Natural killer cell (primary cell): Measurements from ENCODE around the gene APBA1. TPM values are rescaled to one million over a fixed set of nuclear protein-coding genes. Genes with fewer than 3 reads are reported as not detected.

Experiments
- ATAC-seq, 3 donors: fragments of 150-1000 bp in 2 of 3; fragments of 200-7000 bp in 1 of 3; cut with Tn5 transposase; 1 replicate in 1 of 3; 2 replicates in 2 of 3; pipeline ENCODE4 v1.10.0; 2021; ENCODE audit warnings: mild to moderate bottlenecking in 2 of 3, moderate library complexity in 2 of 3
- DNase-seq, 2 donors: peaks; one replicate each; pipeline versions ENCODE4 v3.0.0 to v3.0.0-alpha.2; 2013 to 2021; ENCODE audit warnings: mixed read lengths in 1 of 2
- H3K27ac ChIP-seq: one replicate; pipeline ENCODE4 v1.5.1; 2013; ENCODE audit warnings: mild to moderate bottlenecking, low read length
- H3K27me3 ChIP-seq: one replicate; pipeline ENCODE4 v1.6.1; 2013; ENCODE audit warnings: low read length; ENCODE audit not compliant: control insufficient read depth, insufficient read depth
- H3K36me3 ChIP-seq: one replicate; pipeline ENCODE4 v1.6.1; 2013; ENCODE audit warnings: low read length; ENCODE audit not compliant: control insufficient read depth, insufficient read depth
- H3K4me1 ChIP-seq: one replicate; pipeline ENCODE4 v1.6.1; 2013; ENCODE audit warnings: low read length; ENCODE audit not compliant: control insufficient read depth, insufficient read depth
- H3K4me3 ChIP-seq: one replicate; pipeline ENCODE4 v1.5.1; 2013; ENCODE audit warnings: low read length
- H3K9me3 ChIP-seq: one replicate; pipeline ENCODE4 v1.6.1; 2013; ENCODE audit warnings: low read length; ENCODE audit not compliant: control insufficient read depth, insufficient read depth
- H3K27ac Mint-ChIP-seq, 2 donors: one replicate each; pipeline ENCODE4 v1.8.0; 2022; ENCODE audit warnings: mild to moderate bottlenecking in 2 of 2, mixed read lengths in 2 of 2, moderate library complexity in 1 of 2
- H3K27me3 Mint-ChIP-seq, 2 donors: one replicate each; pipeline ENCODE4 v1.8.0; 2022; ENCODE audit warnings: low read depth in 2 of 2, mixed read lengths in 2 of 2
- H3K36me3 Mint-ChIP-seq: one replicate; pipeline ENCODE4 v1.8.0; 2022; ENCODE audit warnings: mixed read lengths
- H3K4me1 Mint-ChIP-seq, 2 donors: one replicate each; pipeline ENCODE4 v1.8.0; 2022; ENCODE audit warnings: mixed read lengths in 2 of 2
- H3K4me3 Mint-ChIP-seq: one replicate; pipeline ENCODE4 v1.8.0; 2022; ENCODE audit warnings: mild to moderate bottlenecking, moderate library complexity, mixed read lengths
- H3K9me3 Mint-ChIP-seq, 2 donors: one replicate each; pipeline ENCODE4 v1.8.0; 2022; ENCODE audit warnings: mixed read lengths in 2 of 2
- WGBS: methylation state at CpG from one replicate; pipeline ENCODE4 v1.1.7; 2013; ENCODE audit warnings: missing lambda C conversion rate; ENCODE audit not compliant: insufficient coverage; 5-methylcytosine and 5-hydroxymethylcytosine counted together
- intact Hi-C: fragments of 100-400 bp; cut with micrococcal nuclease; formaldehyde crosslinking; loops from one replicate; pipeline ENCODE4 v1.14.2; 2022
- total RNA-seq, 4 donors: library from RNA; stranded (reverse); fragments of 120-200 nt in 1 of 4; gene quantifications; one replicate each; pipeline versions ENCODE4 v1.2.3 to v1.2.4, GENCODE V29; 2013 to 2022
- TF ChIP-seq, protein P1 (sequence below): fragments of 200-600 bp; IDR thresholded peaks from one replicate; pipeline ENCODE4 v1.8.0; 2022; ENCODE audit warnings: antibody characterized with exemption

The APBA1 gene
- total RNA-seq, 3 donors from 2014 or later (not counting 1 experiment from before 2014, with no cell fraction given), result 0.11 to 0.31 (median 0.13) TPM

- Mint-ChIP-seq H3K4me3 (no peak overlapping the region), H3K27ac (no peak overlapping the region), H3K36me3 (no peaks in the 10 kb centered on the region), H3K4me1 (no peaks in the 10 kb centered on the region), H3K9me3 (no peaks in the 10 kb centered on the region), H3K27me3 (peaks cover 0 to 9% of the 10 kb centered on the region in 2 donors)
- Histone ChIP-seq H3K4me1 (no peaks in the 10 kb centered on the region), H3K27me3 (no peaks in the 10 kb centered on the region), H3K27ac (no peak overlapping the region), H3K36me3 (no peaks in the 10 kb centered on the region), H3K9me3 (no peaks in the 10 kb centered on the region), H3K4me3 (no peak overlapping the region)
- TF ChIP-seq, protein P1, sequence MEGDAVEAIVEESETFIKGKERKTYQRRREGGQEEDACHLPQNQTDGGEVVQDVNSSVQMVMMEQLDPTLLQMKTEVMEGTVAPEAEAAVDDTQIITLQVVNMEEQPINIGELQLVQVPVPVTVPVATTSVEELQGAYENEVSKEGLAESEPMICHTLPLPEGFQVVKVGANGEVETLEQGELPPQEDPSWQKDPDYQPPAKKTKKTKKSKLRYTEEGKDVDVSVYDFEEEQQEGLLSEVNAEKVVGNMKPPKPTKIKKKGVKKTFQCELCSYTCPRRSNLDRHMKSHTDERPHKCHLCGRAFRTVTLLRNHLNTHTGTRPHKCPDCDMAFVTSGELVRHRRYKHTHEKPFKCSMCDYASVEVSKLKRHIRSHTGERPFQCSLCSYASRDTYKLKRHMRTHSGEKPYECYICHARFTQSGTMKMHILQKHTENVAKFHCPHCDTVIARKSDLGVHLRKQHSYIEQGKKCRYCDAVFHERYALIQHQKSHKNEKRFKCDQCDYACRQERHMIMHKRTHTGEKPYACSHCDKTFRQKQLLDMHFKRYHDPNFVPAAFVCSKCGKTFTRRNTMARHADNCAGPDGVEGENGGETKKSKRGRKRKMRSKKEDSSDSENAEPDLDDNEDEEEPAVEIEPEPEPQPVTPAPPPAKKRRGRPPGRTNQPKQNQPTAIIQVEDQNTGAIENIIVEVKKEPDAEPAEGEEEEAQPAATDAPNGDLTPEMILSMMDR, result no peak
- ATAC-seq (no peak), DNase-seq (no peak)
- intact Hi-C loops, result no loop called here
- WGBS, result 92% methylated on average over 1 of the region's 3 CpGs
Measured at GRCh38 chr9:69513141-69513820, 158.9 kb downstream of the APBA1 start.

- ATAC-seq (no peak), DNase-seq (no peak)
- H3K27ac Mint-ChIP-seq, result no peak overlapping the region
- intact Hi-C loops, result no loop called here
- no peaks in the 10 kb centered on the region for H3K36me3 Mint-ChIP-seq
- no peaks in the 10 kb centered on the region for H3K27me3 ChIP-seq
- 20% methylated on average over 1 of the region's 1 CpG for WGBS
- no peak overlapping the region for H3K27ac ChIP-seq
- H3K9me3 Mint-ChIP-seq, result no peaks in the 10 kb centered on the region
- TF ChIP-seq, protein P1, result no peak
- no peak overlapping the region for H3K4me3 Mint-ChIP-seq
- no peak overlapping the region for H3K4me3 ChIP-seq
- no peaks in the 10 kb centered on the region for H3K4me1 ChIP-seq
- peaks cover 0 to 3% of the 10 kb centered on the region in 2 donors for H3K27me3 Mint-ChIP-seq
- H3K4me1 Mint-ChIP-seq, result no peaks in the 10 kb centered on the region
- no peaks in the 10 kb centered on the region for H3K36me3 ChIP-seq
- no peaks in the 10 kb centered on the region for H3K9me3 ChIP-seq
Measured at GRCh38 chr9:69504058-69504457, 168.1 kb downstream of the APBA1 start.

DNA sequence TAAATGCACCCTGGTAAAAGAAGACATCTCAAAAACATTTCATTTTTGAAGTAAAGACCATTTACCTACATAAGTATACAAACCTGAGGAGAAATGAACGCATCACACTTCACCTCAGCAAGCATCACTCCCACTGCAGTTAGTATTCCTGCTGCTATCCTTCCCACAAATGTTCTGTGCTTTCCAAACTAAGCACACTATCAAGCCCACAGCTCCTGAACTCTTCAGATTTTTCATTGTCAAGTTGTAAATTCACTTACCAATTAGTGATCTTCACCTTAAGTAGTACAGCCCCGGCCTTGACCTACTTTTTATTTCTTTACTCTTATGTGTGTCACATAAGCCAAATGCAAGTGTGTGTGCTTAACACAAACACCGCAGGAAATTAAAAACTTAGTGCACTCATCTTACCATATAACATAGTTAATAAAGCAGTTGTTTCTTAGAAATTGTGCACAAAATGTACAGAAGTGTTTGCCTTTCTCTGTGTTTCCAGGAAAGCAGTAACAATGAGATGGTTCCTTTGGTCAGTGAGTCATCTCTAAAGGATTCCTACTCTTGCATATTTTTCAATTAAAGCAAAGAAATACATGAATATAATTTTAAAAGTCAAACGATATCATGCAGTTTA lies 169.4 kb downstream of the APBA1 start:
- Histone ChIP-seq H3K27ac (no peak overlapping the region), H3K27me3 (no peaks in the 10 kb centered on the region), H3K4me1 (no peaks in the 10 kb centered on the region), H3K4me3 (no peak overlapping the region), H3K36me3 (no peaks in the 10 kb centered on the region), H3K9me3 (no peaks in the 10 kb centered on the region)
- 76% methylated on average over 3 of the region's 4 CpGs for WGBS
- H3K9me3 Mint-ChIP-seq, result no peaks in the 10 kb centered on the region
- ATAC-seq (no peak), DNase-seq (no peak)
- H3K4me1 Mint-ChIP-seq, result no peaks in the 10 kb centered on the region
- TF ChIP-seq, protein P1, result no peak
- peaks cover 0 to 8% of the 10 kb centered on the region in 2 donors for H3K27me3 Mint-ChIP-seq
- no peak overlapping the region for H3K4me3 Mint-ChIP-seq
- intact Hi-C loops, result no loop called here
- H3K27ac Mint-ChIP-seq, result no peak overlapping the region
- H3K36me3 Mint-ChIP-seq, result no peaks in the 10 kb centered on the region
